Left ventricle myocardium inferior (tissue), 1 donor: ENCODE data around the gene ZMYND15. TPM values are rescaled to one million over a fixed set of nuclear protein-coding genes. Genes with fewer than 3 reads are reported as not detected.
"Not testable (repeated sequence)": the region's sequence is repeated elsewhere in the genome, so short reads cannot be mapped to it uniquely, and the experiment has no call there.

Experiments used
- DNase-seq: peaks from one replicate; pipeline ENCODE4 v3.0.0-alpha.2; 2020
- H3K27ac ChIP-seq: fragments of 200-600 bp; replicated peaks from 2 replicates; pipeline ENCODE4 v1.8.0; 2021
- H3K27me3 ChIP-seq: fragments of 200-600 bp; 2 replicates; pipeline ENCODE4 v1.8.0; 2021; ENCODE audit warnings: low read depth
- H3K36me3 ChIP-seq: fragments of 200-600 bp; 2 replicates; pipeline ENCODE4 v1.8.0; 2021
- H3K4me1 ChIP-seq: fragments of 200-600 bp; 2 replicates; pipeline ENCODE4 v1.8.0; 2021
- H3K4me3 ChIP-seq: fragments of 200-600 bp; 2 replicates; pipeline ENCODE4 v1.8.0; 2021; ENCODE audit warnings: mild to moderate bottlenecking, moderate library complexity
- H3K9me3 ChIP-seq: fragments of 200-600 bp; replicated peaks from 2 replicates; pipeline ENCODE4 v1.8.0; 2021
- CTCF ChIP-seq: fragments of 200-600 bp; IDR thresholded peaks from 2 replicates; pipeline ENCODE4 v1.8.0; 2021; ENCODE audit warnings: antibody characterized with exemption, mild to moderate bottlenecking, borderline replicate concordance
- intact Hi-C: fragments of 100-400 bp; cut with micrococcal nuclease; formaldehyde crosslinking; loops from one replicate; pipeline ENCODE4 v1.11.0; 2022
- total RNA-seq: library from RNA; stranded (reverse); fragmentation: NEBNext Ultra II Directional; extraction: Animal tissue kit (Norgen Biotek cat#: 25700); gene quantifications from one replicate; pipeline ENCODE4 v1.2.1, GENCODE V29; 2021
- donor health status: DM: no; HTN: yes; CAD: no; lungs with severe emphysema.

ZMYND15 gene
- total RNA-seq, 1 donor from 2014 or later, result 0.08 TPM

GRCh38 chr17:4708436-4708835, 31.2 kb upstream of the ZMYND15 start:
- DNase-seq, result no peak
- no peak overlapping the region for H3K4me3 ChIP-seq
- no peaks in the 10 kb centered on the region for H3K9me3 ChIP-seq
- intact Hi-C loops, result no loop called here
- no peak overlapping the region for H3K27ac ChIP-seq
- TF ChIP-seq CTCF, result no peak
- H3K4me1 ChIP-seq, result peaks cover 39% of the 10 kb centered on the region
- H3K27me3 ChIP-seq, result no peaks in the 10 kb centered on the region
- no peaks in the 10 kb centered on the region for H3K36me3 ChIP-seq

GRCh38 chr17:4709794-4710692, 29.6 kb upstream of the ZMYND15 start, which contains the start of gene ARRB2:
ARRB2 (plus strand) TSS chr17:4710632; CDS start chr17:4710722, 90 bp downstream.
- Histone ChIP-seq H3K27ac (peak within 1 kb of the TSS; percentile 85), H3K36me3 (no peaks in the 10 kb centered on the region), H3K27me3 (no peaks in the 10 kb centered on the region), H3K9me3 (no peaks in the 10 kb centered on the region), H3K4me1 (peaks cover 27% of the 10 kb centered on the region), H3K4me3 (peak within 1 kb of the TSS; percentile 84)
- DNase-seq, result peak; percentile 98
- intact Hi-C loops, result no loop called here
- TF ChIP-seq CTCF, result peak; percentile 78

- no peaks in the 10 kb centered on the region for H3K9me3 ChIP-seq
- DNase-seq, result no peak
- peak overlapping the region; percentile 85 for H3K27ac ChIP-seq
- no peak for TF ChIP-seq CTCF
- intact Hi-C loops, result no loop called here
- H3K4me3 ChIP-seq, result peak overlapping the region; percentile 84
- no peaks in the 10 kb centered on the region for H3K27me3 ChIP-seq
- no peaks in the 10 kb centered on the region for H3K36me3 ChIP-seq
- H3K4me1 ChIP-seq, result peaks cover 27% of the 10 kb centered on the region
Observed at GRCh38 chr17:4710693-4711634, 28.7 kb upstream of the ZMYND15 start.

DNA sequence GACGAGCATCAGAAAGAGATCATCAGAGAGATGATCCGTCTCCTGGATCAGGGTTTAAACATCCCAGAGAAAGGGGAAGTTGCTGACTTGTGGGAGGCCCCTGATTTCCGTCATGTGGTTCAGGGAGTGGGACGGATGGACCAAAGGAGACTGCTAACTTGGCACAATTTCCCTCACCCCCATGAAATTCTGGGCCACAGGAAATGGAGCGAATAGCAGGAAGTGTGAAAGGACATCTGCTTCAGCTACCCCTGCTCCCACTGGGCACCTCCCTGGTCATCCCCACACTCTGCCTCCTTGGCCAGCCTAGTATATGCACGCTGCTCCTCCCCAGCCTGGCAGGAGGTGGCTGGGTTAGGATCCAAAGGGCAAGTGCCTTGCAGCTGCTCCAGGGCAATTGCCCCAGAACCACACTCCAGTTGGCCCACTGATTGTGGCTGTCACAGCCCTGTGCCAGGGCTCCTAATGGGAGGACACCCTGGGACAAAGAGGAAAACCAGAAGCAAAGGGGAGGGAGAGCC, 27.9 kb upstream of the ZMYND15 start:
- H3K4me3 ChIP-seq, result peak overlapping the region; percentile 84
- intact Hi-C loops, result no loop called here
- no peak for DNase-seq
- no peaks in the 10 kb centered on the region for H3K9me3 ChIP-seq
- peak overlapping the region; percentile 85 for H3K27ac ChIP-seq
- H3K4me1 ChIP-seq, result peaks cover 27% of the 10 kb centered on the region
- peaks cover 3% of the 10 kb centered on the region for H3K36me3 ChIP-seq
- TF ChIP-seq CTCF, result no peak
- H3K27me3 ChIP-seq, result no peaks in the 10 kb centered on the region

- H3K27ac ChIP-seq, result peak overlapping the region; percentile 85
- H3K4me3 ChIP-seq, result peak overlapping the region; percentile 9
- intact Hi-C loops, result no loop called here
- H3K4me1 ChIP-seq, result peaks cover 27% of the 10 kb centered on the region
- peaks cover 11% of the 10 kb centered on the region for H3K36me3 ChIP-seq
- no peaks in the 10 kb centered on the region for H3K27me3 ChIP-seq
- no peak for TF ChIP-seq CTCF
- DNase-seq, result no peak
- no peaks in the 10 kb centered on the region for H3K9me3 ChIP-seq
Observed at GRCh38 chr17:4712526-4712925, 27.1 kb upstream of the ZMYND15 start.

DNA sequence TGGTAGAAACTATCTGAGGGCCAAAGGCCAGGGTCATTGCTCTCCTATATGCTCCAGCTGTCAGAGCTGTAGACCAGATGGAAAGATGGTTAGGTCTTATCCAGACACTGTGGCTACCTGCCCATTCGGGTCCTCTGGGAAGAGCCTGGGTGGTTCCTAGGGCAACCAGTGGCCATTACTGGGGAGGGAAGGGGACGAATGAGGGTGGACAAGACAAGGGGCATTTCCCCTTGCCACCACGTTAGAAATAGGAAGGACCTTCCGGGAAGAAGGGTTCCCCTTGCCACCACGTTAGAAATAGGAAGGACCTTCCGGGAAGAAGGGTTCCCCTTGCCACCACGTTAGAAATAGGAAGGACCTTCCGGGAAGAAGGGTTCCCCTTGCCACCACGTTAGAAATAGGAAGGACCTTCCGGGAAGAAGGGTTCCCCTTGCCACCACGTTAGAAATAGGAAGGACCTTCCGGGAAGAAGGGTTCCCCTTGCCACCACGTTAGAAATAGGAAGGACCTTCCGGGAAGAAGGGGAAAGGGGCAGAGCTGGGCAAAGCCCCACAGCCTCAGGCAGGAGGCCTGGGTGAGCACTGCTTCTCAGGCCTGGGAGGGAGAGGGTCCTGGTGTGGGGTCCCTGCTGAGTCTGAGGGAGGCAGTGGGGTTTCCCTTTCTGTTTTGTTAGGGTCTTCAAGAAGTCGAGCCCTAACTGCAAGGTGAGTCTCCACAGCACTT, 25.1 kb upstream of the ZMYND15 start:
- H3K4me3 ChIP-seq, H3K9me3 ChIP-seq, H3K27me3 ChIP-seq, DNase-seq, intact Hi-C loops, H3K27ac ChIP-seq: not testable (repeated sequence)
- Histone ChIP-seq H3K36me3 (peaks cover 24% of the 10 kb centered on the region), H3K4me1 (peaks cover 24% of the 10 kb centered on the region)
